ENCODE measurements around the gene PYROXD2.

Gene PYROXD2

DNA sequence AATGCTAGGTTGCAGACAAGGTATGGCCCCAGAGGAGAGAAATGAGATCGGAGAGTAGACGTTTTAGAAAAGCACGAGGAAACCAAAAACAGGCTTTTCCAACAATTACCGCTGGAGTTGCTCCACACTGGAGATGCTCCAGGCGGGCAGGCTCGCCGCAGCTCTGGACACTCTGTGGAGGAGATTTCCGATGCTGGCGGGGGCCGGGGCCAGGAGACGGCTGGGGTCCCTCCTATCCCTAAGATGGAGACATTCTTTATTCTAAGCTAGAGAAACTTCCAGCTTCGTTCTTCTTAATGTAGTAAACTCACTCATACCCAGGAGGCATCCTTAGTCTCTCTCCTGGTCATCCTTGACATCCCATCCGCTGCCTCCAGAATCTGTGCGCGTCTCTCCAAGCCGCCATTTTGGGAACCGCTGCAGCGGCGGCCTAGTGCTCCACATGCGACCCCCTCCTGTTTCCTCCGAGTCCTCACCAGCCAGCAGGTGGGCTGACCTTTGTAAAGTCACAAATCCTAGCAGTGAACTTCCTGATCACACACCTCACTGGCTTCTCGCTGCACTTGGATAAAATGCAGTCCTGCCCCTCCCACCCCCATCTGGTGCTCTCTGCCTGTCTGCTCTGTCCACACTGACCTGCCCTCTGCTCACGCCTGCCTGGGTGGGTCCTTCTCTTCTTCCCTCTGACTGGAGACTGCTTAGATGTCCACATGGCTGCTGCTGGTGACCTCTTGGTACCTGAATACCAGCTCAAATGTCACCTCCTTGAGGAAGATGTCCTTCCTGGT lies 11.9 kb downstream of the PYROXD2 start:
- H3K27me3 ChIP-seq (ENCODE audit: control insufficient read depth in 1 of 2, insufficient read depth in 2 of 2, low read length in 2 of 2): no peaks in the 10 kb centered on the region
- H3K4me1 ChIP-seq (ENCODE audit: control insufficient read depth, insufficient read depth, low read length): peaks cover 13% of the 10 kb centered on the region
- H3K36me3 ChIP-seq (ENCODE audit: control insufficient read depth in 2 of 2, insufficient read depth in 2 of 2, low read length in 2 of 2): peaks cover 4 to 17% of the 10 kb centered on the region in 2 donors
- H3K4me3 ChIP-seq (ENCODE audit: low read length in 2 of 2): no peak overlapping the region
- no peaks in the 10 kb centered on the region for H3K9me3 ChIP-seq (ENCODE audit: control insufficient read depth in 2 of 2, low read length in 2 of 2)
- H3K9ac ChIP-seq (ENCODE audit: low read length in 2 of 2): no peak overlapping the region
- H3K27ac ChIP-seq (ENCODE audit: low read length): no peak overlapping the region

DNA sequence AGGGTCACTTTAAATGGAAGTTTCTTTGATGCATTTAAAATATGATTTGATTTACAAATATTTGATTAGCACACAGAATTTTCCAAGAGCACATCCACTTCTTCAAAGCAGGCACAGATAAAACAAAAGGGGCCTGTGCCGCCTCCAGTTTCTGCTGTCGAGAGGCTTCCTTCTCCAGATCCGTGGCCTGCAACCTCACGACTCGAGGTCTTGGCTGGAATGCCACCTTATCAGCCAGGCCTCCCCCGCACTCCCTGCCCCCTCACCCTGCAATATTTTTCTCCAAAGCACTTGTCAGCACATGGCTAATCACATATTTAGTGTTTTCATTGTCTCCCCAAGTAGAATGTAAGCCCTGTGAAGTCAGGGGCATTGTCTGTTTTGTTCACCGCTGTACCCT lies 12.5 kb downstream of the PYROXD2 start:
- Histone ChIP-seq H3K9me3 (ENCODE audit: control insufficient read depth in 2 of 2, low read length in 2 of 2) (no peaks in the 10 kb centered on the region), H3K36me3 (ENCODE audit: control insufficient read depth in 2 of 2, insufficient read depth in 2 of 2, low read length in 2 of 2) (peaks cover 4 to 18% of the 10 kb centered on the region in 2 donors), H3K27ac (ENCODE audit: low read length) (no peak overlapping the region), H3K4me3 (ENCODE audit: low read length in 2 of 2) (no peak overlapping the region), H3K4me1 (ENCODE audit: control insufficient read depth, insufficient read depth, low read length) (peaks cover 13% of the 10 kb centered on the region), H3K27me3 (ENCODE audit: control insufficient read depth in 1 of 2, insufficient read depth in 2 of 2, low read length in 2 of 2) (no peaks in the 10 kb centered on the region), H3K9ac (ENCODE audit: low read length in 2 of 2) (no peak overlapping the region)

DNA sequence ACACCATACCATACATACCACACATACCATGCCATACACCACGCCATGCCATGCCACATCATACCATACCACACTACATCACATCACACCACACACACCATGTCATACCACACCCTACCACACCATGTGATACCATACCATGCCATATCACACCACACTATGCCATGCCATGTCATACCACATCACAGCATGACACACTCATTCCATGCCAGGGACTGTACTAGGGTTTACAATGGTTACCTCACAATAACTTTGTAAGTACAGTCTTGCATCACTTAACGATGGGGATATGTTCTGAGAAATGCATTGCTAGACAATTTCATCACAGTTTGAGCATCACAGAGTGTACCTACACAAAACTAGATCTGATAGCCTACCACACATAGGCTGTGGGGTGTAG lies 14.5 kb downstream of the PYROXD2 start:
- no peak overlapping the region for H3K27ac ChIP-seq (ENCODE audit: low read length)
- H3K27me3 ChIP-seq (ENCODE audit: control insufficient read depth in 1 of 2, insufficient read depth in 2 of 2, low read length in 2 of 2): no peaks in the 10 kb centered on the region
- no peak overlapping the region for H3K4me3 ChIP-seq (ENCODE audit: low read length in 2 of 2)
- no peaks in the 10 kb centered on the region for H3K9me3 ChIP-seq (ENCODE audit: control insufficient read depth in 2 of 2, low read length in 2 of 2)
- H3K36me3 ChIP-seq (ENCODE audit: control insufficient read depth in 2 of 2, insufficient read depth in 2 of 2, low read length in 2 of 2): peaks cover 14 to 27% of the 10 kb centered on the region in 2 donors
- no peak overlapping the region for H3K9ac ChIP-seq (ENCODE audit: low read length in 2 of 2)
- H3K4me1 ChIP-seq (ENCODE audit: control insufficient read depth, insufficient read depth, low read length): peaks cover 9% of the 10 kb centered on the region

DNA sequence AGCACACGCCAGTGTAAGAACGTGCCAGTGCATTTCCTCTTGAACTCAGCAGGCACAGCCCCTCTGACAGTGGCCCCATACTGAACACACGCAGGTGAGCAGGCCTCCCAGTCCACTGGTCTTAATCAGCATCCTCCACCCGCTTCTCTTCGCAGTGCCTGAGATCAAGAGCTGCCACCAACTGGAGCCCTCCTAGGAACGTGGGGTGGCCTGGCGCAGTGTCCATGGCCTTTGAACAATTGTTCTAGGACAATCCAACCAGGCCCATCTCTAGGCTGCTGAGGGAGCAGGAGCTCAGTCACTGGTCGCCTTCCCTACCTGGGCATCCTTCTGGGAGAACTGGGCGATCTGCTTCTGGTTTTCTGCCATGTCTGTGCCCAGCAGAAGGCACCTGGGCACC lies 15.2 kb downstream of the PYROXD2 start:
- Histone ChIP-seq H3K9ac (ENCODE audit: low read length in 2 of 2) (no peak overlapping the region), H3K4me1 (ENCODE audit: control insufficient read depth, insufficient read depth, low read length) (peaks cover 2% of the 10 kb centered on the region), H3K27ac (ENCODE audit: low read length) (no peak overlapping the region), H3K4me3 (ENCODE audit: low read length in 2 of 2) (no peak overlapping the region), H3K36me3 (ENCODE audit: control insufficient read depth in 2 of 2, insufficient read depth in 2 of 2, low read length in 2 of 2) (peaks cover 14 to 32% of the 10 kb centered on the region in 2 donors), H3K27me3 (ENCODE audit: control insufficient read depth in 1 of 2, insufficient read depth in 2 of 2, low read length in 2 of 2) (no peaks in the 10 kb centered on the region), H3K9me3 (ENCODE audit: control insufficient read depth in 2 of 2, low read length in 2 of 2) (no peaks in the 10 kb centered on the region)

DNA sequence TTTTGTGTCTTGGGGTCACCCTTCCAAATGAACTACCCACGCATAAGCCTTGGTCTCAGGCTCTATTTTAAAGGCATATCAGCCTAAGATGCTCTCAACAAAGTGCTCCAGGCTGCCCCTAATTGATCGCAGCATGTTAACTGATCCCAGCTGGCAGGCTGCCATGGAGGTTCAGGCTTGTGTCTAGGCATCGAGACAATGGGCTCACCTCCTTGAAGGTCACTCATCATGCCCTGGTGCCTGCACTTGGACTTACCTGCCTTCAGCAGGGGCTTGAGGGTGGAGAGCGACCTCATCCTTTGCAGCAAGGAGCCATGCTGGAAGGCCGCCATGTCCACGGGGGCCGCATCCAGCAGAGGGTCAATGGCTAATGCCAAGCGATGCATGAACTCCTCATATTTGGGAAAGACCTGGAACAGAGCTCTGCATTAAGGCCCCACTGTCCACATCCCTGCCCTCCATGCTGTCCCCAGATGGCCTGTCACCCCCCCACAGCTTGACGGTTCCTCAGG lies 17.8 kb downstream of the PYROXD2 start:
- Histone ChIP-seq H3K4me1 (ENCODE audit: control insufficient read depth, insufficient read depth, low read length) (peaks cover 5% of the 10 kb centered on the region), H3K4me3 (ENCODE audit: low read length in 2 of 2) (no peak overlapping the region), H3K9ac (ENCODE audit: low read length in 2 of 2) (no peak overlapping the region), H3K27ac (ENCODE audit: low read length) (no peak overlapping the region), H3K36me3 (ENCODE audit: control insufficient read depth in 2 of 2, insufficient read depth in 2 of 2, low read length in 2 of 2) (peaks cover 14 to 34% of the 10 kb centered on the region in 2 donors), H3K9me3 (ENCODE audit: control insufficient read depth in 2 of 2, low read length in 2 of 2) (no peaks in the 10 kb centered on the region), H3K27me3 (ENCODE audit: control insufficient read depth in 1 of 2, insufficient read depth in 2 of 2, low read length in 2 of 2) (no peaks in the 10 kb centered on the region)

DNA sequence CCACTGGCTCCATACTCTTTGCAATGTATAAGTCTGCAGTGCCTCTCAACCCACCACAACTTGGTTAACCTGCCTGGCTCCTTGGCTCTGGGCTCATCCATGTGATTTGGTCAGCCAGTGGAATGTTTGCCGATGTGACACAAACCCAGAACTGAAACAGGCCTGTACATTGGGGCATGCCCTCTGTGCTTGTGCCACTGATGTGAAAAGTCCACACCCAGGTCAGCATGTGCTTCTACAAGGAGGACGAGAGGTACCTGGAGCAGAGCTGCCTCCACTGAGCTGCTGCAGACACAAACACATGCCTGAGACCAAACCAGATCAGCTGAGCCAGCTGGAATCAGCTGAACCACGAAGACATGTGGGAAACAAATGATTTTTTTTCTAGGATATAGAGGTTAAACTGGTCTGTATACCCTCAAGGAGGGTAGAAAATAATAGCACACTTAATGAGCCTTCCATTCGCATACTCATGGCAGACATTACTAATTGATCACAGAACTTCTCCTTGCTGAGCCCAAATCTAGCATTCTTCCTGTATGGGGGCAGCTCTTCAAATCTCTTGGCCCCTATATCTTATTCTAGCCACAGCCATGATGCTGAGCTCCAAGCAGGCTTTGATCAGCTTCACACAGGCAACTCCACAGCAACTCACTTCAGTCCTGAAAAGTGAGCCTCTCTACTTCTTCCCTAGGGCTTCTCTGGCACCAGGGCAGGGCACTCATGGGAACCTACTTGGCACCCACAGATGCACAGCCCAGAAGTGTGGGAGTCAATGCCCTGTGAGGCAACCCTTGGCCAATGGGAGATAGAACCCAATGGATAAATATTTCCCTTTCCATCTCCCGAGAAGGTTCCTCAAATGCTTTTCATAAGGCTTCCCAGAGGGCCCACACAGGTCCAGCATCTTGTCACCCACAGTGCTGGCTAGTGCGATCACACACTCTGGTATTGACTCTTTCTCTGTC lies 18.6 kb downstream of the PYROXD2 start:
- Histone ChIP-seq H3K4me3 (ENCODE audit: low read length in 2 of 2) (no peak overlapping the region), H3K9ac (ENCODE audit: low read length in 2 of 2) (no peak overlapping the region), H3K36me3 (ENCODE audit: control insufficient read depth in 2 of 2, insufficient read depth in 2 of 2, low read length in 2 of 2) (peaks cover 14 to 34% of the 10 kb centered on the region in 2 donors), H3K4me1 (ENCODE audit: control insufficient read depth, insufficient read depth, low read length) (peaks cover 7% of the 10 kb centered on the region), H3K27me3 (ENCODE audit: control insufficient read depth in 1 of 2, insufficient read depth in 2 of 2, low read length in 2 of 2) (no peaks in the 10 kb centered on the region), H3K9me3 (ENCODE audit: control insufficient read depth in 2 of 2, low read length in 2 of 2) (no peaks in the 10 kb centered on the region), H3K27ac (ENCODE audit: low read length) (no peak overlapping the region)

DNA sequence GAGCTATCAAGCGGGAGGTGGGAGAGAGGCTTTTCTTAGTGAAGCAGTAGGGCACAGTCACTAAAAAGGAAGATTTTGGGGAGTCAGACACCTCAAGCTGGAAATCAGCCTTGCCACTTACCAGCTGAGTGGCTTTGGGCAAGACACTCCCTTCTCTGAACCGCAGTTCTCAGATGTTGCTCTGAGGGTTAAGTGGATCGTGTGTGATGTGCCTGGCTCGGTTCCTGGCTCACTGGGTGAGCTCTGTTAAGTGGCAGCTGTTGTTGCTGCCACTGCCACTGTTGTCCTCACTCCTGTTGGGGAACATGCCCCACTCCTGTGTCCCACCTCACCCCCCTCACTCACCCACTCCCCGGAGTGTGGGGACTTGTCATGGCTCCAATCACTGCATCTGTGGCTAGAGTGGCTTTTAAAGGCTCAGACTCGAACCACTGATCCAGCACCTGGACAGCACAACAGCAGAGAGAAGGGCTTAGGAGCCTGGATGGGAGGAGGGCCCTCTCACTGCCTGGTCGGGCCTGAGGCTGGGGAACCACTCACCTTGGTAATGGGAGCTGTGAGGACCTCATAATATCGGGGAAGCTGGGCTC lies 20.0 kb downstream of the PYROXD2 start:
- Histone ChIP-seq H3K4me3 (ENCODE audit: low read length in 2 of 2) (no peak overlapping the region), H3K9ac (ENCODE audit: low read length in 2 of 2) (no peak overlapping the region), H3K9me3 (ENCODE audit: control insufficient read depth in 2 of 2, low read length in 2 of 2) (no peaks in the 10 kb centered on the region), H3K4me1 (ENCODE audit: control insufficient read depth, insufficient read depth, low read length) (peaks cover 7% of the 10 kb centered on the region), H3K36me3 (ENCODE audit: control insufficient read depth in 2 of 2, insufficient read depth in 2 of 2, low read length in 2 of 2) (peaks cover 14 to 28% of the 10 kb centered on the region in 2 donors), H3K27ac (ENCODE audit: low read length) (no peak overlapping the region), H3K27me3 (ENCODE audit: control insufficient read depth in 1 of 2, insufficient read depth in 2 of 2, low read length in 2 of 2) (no peaks in the 10 kb centered on the region)

DNA sequence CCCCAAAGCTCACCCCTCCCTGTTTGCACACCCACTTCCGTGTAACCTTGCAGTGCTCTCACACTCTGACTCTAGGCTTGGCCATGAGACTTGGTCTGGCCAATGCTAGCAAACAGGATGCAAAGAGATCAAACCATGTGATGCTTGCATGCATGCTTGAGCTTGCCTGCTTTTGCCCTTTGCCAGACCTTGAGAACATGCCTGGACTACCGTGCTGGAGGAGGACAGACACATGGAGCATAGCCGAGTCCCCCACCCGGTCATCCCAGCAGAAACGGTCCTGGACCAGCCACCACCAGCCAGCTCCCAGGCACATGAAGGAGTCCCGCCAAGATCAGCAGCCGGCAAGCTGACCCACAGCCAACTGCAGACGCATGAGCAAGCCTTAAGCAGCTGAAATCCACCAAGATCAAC lies 23.4 kb downstream of the PYROXD2 start:
- peaks cover 6 to 22% of the 10 kb centered on the region in 2 donors for H3K36me3 ChIP-seq (ENCODE audit: control insufficient read depth in 2 of 2, insufficient read depth in 2 of 2, low read length in 2 of 2)
- H3K27ac ChIP-seq (ENCODE audit: low read length): no peak overlapping the region
- H3K9me3 ChIP-seq (ENCODE audit: control insufficient read depth in 2 of 2, low read length in 2 of 2): no peaks in the 10 kb centered on the region
- H3K9ac ChIP-seq (ENCODE audit: low read length in 2 of 2): no peak overlapping the region
- peaks cover 7% of the 10 kb centered on the region for H3K4me1 ChIP-seq (ENCODE audit: control insufficient read depth, insufficient read depth, low read length)
- no peak overlapping the region for H3K4me3 ChIP-seq (ENCODE audit: low read length in 2 of 2)
- no peaks in the 10 kb centered on the region for H3K27me3 ChIP-seq (ENCODE audit: control insufficient read depth in 1 of 2, insufficient read depth in 2 of 2, low read length in 2 of 2)

DNA sequence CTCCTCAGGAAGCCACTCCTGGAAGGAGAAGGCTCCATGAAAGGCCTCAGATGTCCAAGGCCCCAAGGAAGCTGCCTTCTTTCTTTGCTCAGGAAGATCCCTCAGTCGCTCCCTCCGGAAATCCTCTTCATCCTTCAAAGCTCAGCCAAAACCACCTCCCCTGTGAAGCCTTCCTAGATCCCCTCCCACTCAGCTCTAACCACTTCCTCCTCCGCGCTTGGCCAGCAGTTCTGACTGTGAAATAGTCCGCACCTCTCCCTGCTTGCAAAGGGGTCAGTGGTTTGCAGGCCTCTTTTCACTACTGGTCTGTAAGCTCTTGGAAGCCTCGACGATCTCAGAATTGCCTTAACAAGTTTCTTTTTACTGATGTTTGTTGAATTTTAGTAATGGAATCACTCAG lies 23.9 kb downstream of the PYROXD2 start:
- no peaks in the 10 kb centered on the region for H3K27me3 ChIP-seq (ENCODE audit: control insufficient read depth in 1 of 2, insufficient read depth in 2 of 2, low read length in 2 of 2)
- H3K4me3 ChIP-seq (ENCODE audit: low read length in 2 of 2): no peak overlapping the region
- H3K9ac ChIP-seq (ENCODE audit: low read length in 2 of 2): no peak overlapping the region
- H3K36me3 ChIP-seq (ENCODE audit: control insufficient read depth in 2 of 2, insufficient read depth in 2 of 2, low read length in 2 of 2): peaks cover 2 to 19% of the 10 kb centered on the region in 2 donors
- peak overlapping the region; percentile 2 for H3K27ac ChIP-seq (ENCODE audit: low read length)
- peaks cover 7% of the 10 kb centered on the region for H3K4me1 ChIP-seq (ENCODE audit: control insufficient read depth, insufficient read depth, low read length)
- no peaks in the 10 kb centered on the region for H3K9me3 ChIP-seq (ENCODE audit: control insufficient read depth in 2 of 2, low read length in 2 of 2)

DNA sequence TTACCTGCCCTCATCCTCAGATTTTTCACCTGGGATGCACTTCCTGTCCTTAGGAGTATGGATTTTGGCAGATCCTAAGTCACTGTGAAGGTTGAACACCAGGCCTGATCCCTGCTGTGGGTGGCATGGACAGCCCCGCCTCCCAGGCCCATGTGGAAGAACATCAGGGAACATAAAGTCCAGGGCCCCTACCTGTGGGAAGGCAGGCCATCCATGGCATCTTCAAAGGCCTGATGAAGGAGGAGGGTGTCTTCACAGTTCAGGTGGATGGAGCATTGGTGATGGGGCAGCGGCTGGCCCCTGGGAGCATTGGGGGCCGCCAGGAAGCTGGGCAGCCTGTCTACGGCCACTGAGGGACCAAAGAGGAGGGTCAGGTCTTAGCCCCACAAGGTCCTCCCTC lies 24.6 kb downstream of the PYROXD2 start:
- peaks cover 0 to 21% of the 10 kb centered on the region in 2 donors for H3K36me3 ChIP-seq (ENCODE audit: control insufficient read depth in 2 of 2, insufficient read depth in 2 of 2, low read length in 2 of 2)
- no peak overlapping the region for H3K9ac ChIP-seq (ENCODE audit: low read length in 2 of 2)
- H3K4me1 ChIP-seq (ENCODE audit: control insufficient read depth, insufficient read depth, low read length): peaks cover 7% of the 10 kb centered on the region
- H3K27ac ChIP-seq (ENCODE audit: low read length): no peak overlapping the region
- no peaks in the 10 kb centered on the region for H3K9me3 ChIP-seq (ENCODE audit: control insufficient read depth in 2 of 2, low read length in 2 of 2)
- H3K27me3 ChIP-seq (ENCODE audit: control insufficient read depth in 1 of 2, insufficient read depth in 2 of 2, low read length in 2 of 2): no peaks in the 10 kb centered on the region
- H3K4me3 ChIP-seq (ENCODE audit: low read length in 2 of 2): no peak overlapping the region

Data from stomach smooth muscle (tissue), 2 donors.